Ascending aorta (tissue), 2 donors: Measurements from ENCODE around the gene BCR. TPM values are rescaled to one million over a fixed set of nuclear protein-coding genes. Genes with fewer than 3 reads are reported as not detected.

ENCODE experiments used
- DNase-seq, 2 donors: peaks; one replicate each; pipeline ENCODE4 v3.0.0-alpha.2; 2019; ENCODE audit warnings: low spot score in 2 of 2
- H3K27ac ChIP-seq, 2 donors: fragments of 200-600 bp; sonication (generic); one replicate each; pipeline ENCODE4 v1.5.1; 2016 to 2017; ENCODE audit warnings: mild to moderate bottlenecking in 1 of 2
- H3K27me3 ChIP-seq: fragments of 200-600 bp; sonication (generic); one replicate; pipeline ENCODE4 v1.5.1; 2017
- H3K36me3 ChIP-seq, 2 donors: fragments of 200-600 bp; sonication (generic); one replicate each; pipeline ENCODE4 v1.5.1; 2016
- H3K4me1 ChIP-seq, 2 donors: fragments of 200-600 bp; sonication (generic); one replicate each; pipeline ENCODE4 v1.5.1; 2016 to 2017; ENCODE audit warnings: mild to moderate bottlenecking in 1 of 2
- H3K4me3 ChIP-seq, 2 donors: fragments of 200-600 bp; sonication (generic); one replicate each; pipeline ENCODE4 v1.5.1; 2016 to 2017; ENCODE audit warnings: mild to moderate bottlenecking in 1 of 2
- H3K9me3 ChIP-seq, 2 donors: fragments of 200-600 bp; sonication (generic); one replicate each; pipeline ENCODE4 v1.5.1; 2016
- intact Hi-C: fragments of 100-400 bp; cut with DNase I; formaldehyde crosslinking; loops from one replicate; pipeline ENCODE4 v1.15.1; 2023
- total RNA-seq: library from RNA; depleted of rRNA; stranded (reverse); fragments of >200 nt; gene quantifications from one replicate; pipeline ENCODE4 v1.1.0, GENCODE V29; 2016
- TF ChIP-seq, protein P1 (sequence below), 3 experiments: fragments of 200-600 bp in 2 of 3; fragments of 450-650 bp in 1 of 3; sonication (generic) in 2 of 3; IDR thresholded peaks; one replicate each; pipeline ENCODE4 v1.5.1; 2016 to 2019; ENCODE audit warnings: antibody characterized with exemption in 3 of 3, mild to moderate bottlenecking in 1 of 3, moderate library complexity in 1 of 3

BCR gene
- total RNA-seq, 1 donor from 2014 or later = 216 TPM

- Histone ChIP-seq H3K4me1 (peaks cover 0 to 21% of the 10 kb centered on the region in 2 donors), H3K27ac (no peak overlapping the region), H3K27me3 (no peaks in the 10 kb centered on the region), H3K4me3 (no peak overlapping the region), H3K36me3 (peaks cover 0 to 8% of the 10 kb centered on the region in 2 donors), H3K9me3 (no peaks in the 10 kb centered on the region)
- no peak for DNase-seq
- intact Hi-C loops = no loop called here
- TF ChIP-seq, protein P1, sequence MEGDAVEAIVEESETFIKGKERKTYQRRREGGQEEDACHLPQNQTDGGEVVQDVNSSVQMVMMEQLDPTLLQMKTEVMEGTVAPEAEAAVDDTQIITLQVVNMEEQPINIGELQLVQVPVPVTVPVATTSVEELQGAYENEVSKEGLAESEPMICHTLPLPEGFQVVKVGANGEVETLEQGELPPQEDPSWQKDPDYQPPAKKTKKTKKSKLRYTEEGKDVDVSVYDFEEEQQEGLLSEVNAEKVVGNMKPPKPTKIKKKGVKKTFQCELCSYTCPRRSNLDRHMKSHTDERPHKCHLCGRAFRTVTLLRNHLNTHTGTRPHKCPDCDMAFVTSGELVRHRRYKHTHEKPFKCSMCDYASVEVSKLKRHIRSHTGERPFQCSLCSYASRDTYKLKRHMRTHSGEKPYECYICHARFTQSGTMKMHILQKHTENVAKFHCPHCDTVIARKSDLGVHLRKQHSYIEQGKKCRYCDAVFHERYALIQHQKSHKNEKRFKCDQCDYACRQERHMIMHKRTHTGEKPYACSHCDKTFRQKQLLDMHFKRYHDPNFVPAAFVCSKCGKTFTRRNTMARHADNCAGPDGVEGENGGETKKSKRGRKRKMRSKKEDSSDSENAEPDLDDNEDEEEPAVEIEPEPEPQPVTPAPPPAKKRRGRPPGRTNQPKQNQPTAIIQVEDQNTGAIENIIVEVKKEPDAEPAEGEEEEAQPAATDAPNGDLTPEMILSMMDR (IDR thresholded peaks at IDR 0.05) = no peak
These were observed 10.2 kb downstream of the BCR start for GRCh38 chr22:23190526-23190925.

DNA sequence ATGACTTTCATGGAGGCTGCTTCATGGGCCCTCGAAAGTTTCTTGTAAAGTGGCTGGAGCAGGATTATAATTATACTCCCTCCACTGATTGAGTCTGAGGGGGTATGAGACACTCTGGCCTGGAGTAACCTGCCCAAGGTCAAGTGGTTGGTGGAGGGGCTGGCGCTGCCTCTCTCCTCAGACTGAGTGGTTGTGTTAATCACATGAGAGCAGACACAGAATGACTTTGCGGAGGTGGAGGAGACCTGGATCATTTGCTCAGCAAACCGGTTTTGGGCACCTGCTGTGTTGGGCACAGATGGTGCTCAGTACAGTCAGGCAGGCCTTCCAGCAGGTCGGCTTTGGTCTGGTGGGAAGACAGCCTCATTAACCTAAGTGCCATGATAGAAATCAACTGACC lies 11.8 kb downstream of the BCR start:
- Histone ChIP-seq H3K27me3 (no peaks in the 10 kb centered on the region), H3K36me3 (peaks cover 0 to 8% of the 10 kb centered on the region in 2 donors), H3K27ac (peak overlapping the region in 1 of 2 donors; percentile 13), H3K4me1 (peaks cover 0 to 19% of the 10 kb centered on the region in 2 donors), H3K4me3 (no peak overlapping the region), H3K9me3 (no peaks in the 10 kb centered on the region)
- no peak for DNase-seq
- intact Hi-C loops = no loop called here
- TF ChIP-seq, protein P1 (IDR thresholded peaks at IDR 0.05) = no peak

DNA sequence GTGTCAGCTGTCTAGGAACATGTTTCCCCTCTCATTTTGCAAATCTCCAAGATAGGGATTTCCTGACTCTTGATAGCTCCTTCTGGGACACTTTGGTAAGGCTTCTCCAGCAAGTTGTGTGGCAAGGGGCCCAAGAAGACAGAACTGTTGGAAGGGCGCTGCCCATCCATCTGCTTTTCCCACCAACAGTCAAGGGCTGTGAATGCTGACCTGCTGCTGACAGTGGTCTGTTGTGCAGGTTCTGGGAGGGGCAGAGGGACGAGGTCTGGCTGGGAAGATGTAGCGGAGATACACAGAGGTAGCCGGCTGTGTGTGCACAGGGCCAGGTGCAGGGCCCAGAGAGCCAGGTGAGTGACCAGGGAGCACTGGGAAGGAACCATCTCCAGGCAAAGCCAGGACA lies 12.2 kb downstream of the BCR start:
- no peaks in the 10 kb centered on the region for H3K27me3 ChIP-seq
- H3K9me3 ChIP-seq = no peaks in the 10 kb centered on the region
- no peak overlapping the region for H3K27ac ChIP-seq
- intact Hi-C loops = no loop called here
- no peak for DNase-seq
- no peak overlapping the region for H3K4me3 ChIP-seq
- TF ChIP-seq, protein P1 (IDR thresholded peaks at IDR 0.05) = no peak
- peaks cover 0 to 16% of the 10 kb centered on the region in 2 donors for H3K4me1 ChIP-seq
- H3K36me3 ChIP-seq = peaks cover 0 to 8% of the 10 kb centered on the region in 2 donors

- H3K36me3 ChIP-seq = peaks cover 0 to 8% of the 10 kb centered on the region in 2 donors
- TF ChIP-seq, protein P1 (IDR thresholded peaks at IDR 0.05) = no peak
- H3K9me3 ChIP-seq = no peaks in the 10 kb centered on the region
- no peaks in the 10 kb centered on the region for H3K27me3 ChIP-seq
- H3K4me1 ChIP-seq = peaks cover 0 to 12% of the 10 kb centered on the region in 2 donors
- no peak for DNase-seq
- peak overlapping the region in 1 of 2 donors; percentile 30 for H3K27ac ChIP-seq
- intact Hi-C loops = no loop called here
- no peak overlapping the region for H3K4me3 ChIP-seq
These were observed 13.0 kb downstream of the BCR start for GRCh38 chr22:23193196-23193827.

GRCh38 chr22:23193882-23194281 lies 13.6 kb downstream of the BCR start:
- DNase-seq = no peak
- peaks cover 0 to 13% of the 10 kb centered on the region in 2 donors for H3K4me1 ChIP-seq
- H3K4me3 ChIP-seq = no peak overlapping the region
- H3K9me3 ChIP-seq = no peaks in the 10 kb centered on the region
- no peaks in the 10 kb centered on the region for H3K27me3 ChIP-seq
- intact Hi-C loops = no loop called here
- TF ChIP-seq, protein P1 (IDR thresholded peaks at IDR 0.05) = no peak
- peaks cover 0 to 8% of the 10 kb centered on the region in 2 donors for H3K36me3 ChIP-seq
- peak overlapping the region in 1 of 2 donors; percentile 30 for H3K27ac ChIP-seq
